PC-9 (cell line): ENCODE measurements around the gene CLEC16A. TPM values are rescaled to one million over a fixed set of nuclear protein-coding genes. Genes with fewer than 3 reads are reported as not detected.

Source experiments
- BruUV-seq: library from RNA; stranded (reverse); fragments of 400-500 nt; replicated peaks from 2 replicates; lab custom pipeline; 2021; lab: Mats Ljungman, UMichigan
- CTCF ChIA-PET: fragments of 300-600 bp; sonication (Branson Sonifier 250); formaldehyde crosslinking; loops from one replicate; lab custom pipeline; 2022; ENCODE audit warnings: antibody characterized with exemption; lab: Charles Lee
- POLR2A ChIA-PET: fragments of 300-600 bp; sonication (Branson Sonifier 250); formaldehyde crosslinking; loops from one replicate; lab custom pipeline; 2022; ENCODE audit warnings: antibody characterized with exemption; ENCODE audit not compliant: unreplicated experiment; lab: Charles Lee
- DNase-seq, 2 experiments: peaks; one replicate each; pipeline versions ENCODE4 v3.0.0 to v3.0.0-alpha.2; 2015 to 2022; ENCODE audit warnings: mixed read lengths in 1 of 2
- H2AFZ ChIP-seq: fragments of 200-600 bp; sonication (generic); 2 replicates; pipeline ENCODE4 v1.8.1; 2017; ENCODE audit warnings: antibody characterized with exemption
- H3F3A ChIP-seq: fragments of 200-600 bp; sonication (generic); 2 replicates; pipeline ENCODE4 v1.8.1; 2017; ENCODE audit warnings: antibody characterized with exemption, mild to moderate bottlenecking, low read depth; ENCODE audit not compliant: insufficient read depth
- H3K27ac ChIP-seq: fragments of 200-600 bp; sonication (generic); 2 replicates; pipeline ENCODE4 v1.6.1; 2016; ENCODE audit warnings: mixed run types
- H3K27me3 ChIP-seq: fragments of 200-600 bp; sonication (generic); 2 replicates; pipeline ENCODE4 v1.6.1; 2016; ENCODE audit warnings: low read depth, mixed run types; ENCODE audit not compliant: insufficient read depth
- H3K36me3 ChIP-seq: fragments of 200-600 bp; sonication (generic); 2 replicates; pipeline ENCODE4 v1.6.1; 2016; ENCODE audit warnings: low read depth, mixed run types
- H3K4me1 ChIP-seq: fragments of 200-600 bp; sonication (generic); replicated peaks from 2 replicates; pipeline ENCODE4 v1.6.1; 2016; ENCODE audit warnings: mixed run types; ENCODE audit not compliant: insufficient read depth
- H3K4me2 ChIP-seq: fragments of 200-600 bp; sonication (generic); 2 replicates; pipeline ENCODE4 v1.6.1; 2017; ENCODE audit warnings: mixed run types
- H3K4me3 ChIP-seq: fragments of 200-600 bp; sonication (generic); 2 replicates; pipeline ENCODE4 v1.6.1; 2016; ENCODE audit warnings: mixed run types
- H3K79me2 ChIP-seq: fragments of 200-600 bp; sonication (generic); 2 replicates; pipeline ENCODE4 v1.6.1; 2017; ENCODE audit warnings: low read depth, mixed run types
- H3K9me2 ChIP-seq: fragments of 200-600 bp; sonication (generic); 2 replicates; pipeline ENCODE4 v1.8.1; 2017; ENCODE audit warnings: mild to moderate bottlenecking; ENCODE audit not compliant: insufficient read depth
- H3K9me3 ChIP-seq: fragments of 200-600 bp; sonication (generic); 2 replicates; pipeline ENCODE4 v1.8.1; 2016; ENCODE audit warnings: low read depth; ENCODE audit not compliant: insufficient read depth
- H4K20me1 ChIP-seq: fragments of 200-600 bp; sonication (generic); 2 replicates; pipeline ENCODE4 v1.8.1; 2017; ENCODE audit not compliant: insufficient read depth
- CTCF ChIP-seq: fragments of 200-600 bp; sonication (generic); conservative IDR thresholded peaks from 2 replicates; pipeline ENCODE4 v1.6.1; 2017; ENCODE audit warnings: mixed run types, antibody characterized with exemption, mild to moderate bottlenecking, moderate library complexity
- EZH2 ChIP-seq: fragments of 200-600 bp; sonication (generic); IDR thresholded peaks from 2 replicates; pipeline ENCODE4 v1.8.0; 2017; ENCODE audit warnings: antibody characterized with exemption, low read depth
- intact Hi-C: fragments of 100-400 bp; cut with micrococcal nuclease; formaldehyde crosslinking; loops from one replicate; pipeline ENCODE4 v1.10.0; 2022; ENCODE audit not compliant: unreplicated experiment
- total RNA-seq: library from RNA; stranded (reverse); gene quantifications from 2 replicates; pipeline ENCODE4 v1.2.3, GENCODE V29; 2021

Gene CLEC16A
- total RNA-seq, 1 experiment from 2014 or later, result 34.9 TPM

- ChIA-PET CTCF (interaction anchor here (0.7 kb wide), 1 partner anchor 135 kb away, joined by 10 read pairs; no protein-coding TSS in a partner anchor), POLR2A (interaction anchor here (0.6 kb wide), 1 partner anchor 148 kb away, joined by 12 read pairs; no protein-coding TSS in a partner anchor)
- Histone ChIP-seq H3K4me1 (no peaks in the 10 kb centered on the region), H2AFZ (no peak overlapping the region), H3K27me3 (no peaks in the 10 kb centered on the region), H3K4me2 (no peak overlapping the region), H3K36me3 (no peaks in the 10 kb centered on the region), H3K79me2 (no peaks in the 10 kb centered on the region), H4K20me1 (no peaks in the 10 kb centered on the region), H3K27ac (no peak overlapping the region), H3K4me3 (no peak overlapping the region), H3K9me3 (no peaks in the 10 kb centered on the region), H3K9me2 (no peaks in the 10 kb centered on the region), H3F3A (no peaks in the 10 kb centered on the region)
- no peak for DNase-seq
- intact Hi-C loops, result no loop called here
- TF ChIP-seq EZH2, result no peak
- TF ChIP-seq CTCF, result no peak
- BruUV-seq, result no TSS peak
These were observed 239.6 kb downstream of the CLEC16A start for GRCh38 chr16:11183951-11184350.

GRCh38 chr16:11187522-11188023 lies 243.2 kb downstream of the CLEC16A start:
- no peak overlapping the region for H2AFZ ChIP-seq
- intact Hi-C loops, result no loop called here
- H3K36me3 ChIP-seq, result no peaks in the 10 kb centered on the region
- TF ChIP-seq CTCF (no peak), EZH2 (no peak)
- no peaks in the 10 kb centered on the region for H3K79me2 ChIP-seq
- no peak for DNase-seq
- no peaks in the 10 kb centered on the region for H3K9me3 ChIP-seq
- no peak overlapping the region for H3K4me3 ChIP-seq
- no peaks in the 10 kb centered on the region for H3F3A ChIP-seq
- H3K4me2 ChIP-seq, result no peak overlapping the region
- H3K27ac ChIP-seq, result no peak overlapping the region
- H3K4me1 ChIP-seq, result 0 out of 2 replicates have a peak, but pooled peaks cover 10% of the 10 kb centered on the region
- H3K9me2 ChIP-seq, result no peaks in the 10 kb centered on the region
- no peaks in the 10 kb centered on the region for H3K27me3 ChIP-seq
- no peaks in the 10 kb centered on the region for H4K20me1 ChIP-seq
- ChIA-PET POLR2A (no interaction called here), CTCF (no interaction called here)
- no TSS peak for BruUV-seq

GRCh38 chr16:11188801-11189740 lies 244.7 kb downstream of the CLEC16A start:
- Histone ChIP-seq H4K20me1 (no peaks in the 10 kb centered on the region), H3K4me1 (0 out of 2 replicates have a peak, but pooled peaks cover 10% of the 10 kb centered on the region), H3K4me3 (no peak overlapping the region), H3K27me3 (no peaks in the 10 kb centered on the region), H3K27ac (no peak overlapping the region), H3K9me3 (no peaks in the 10 kb centered on the region), H3K36me3 (no peaks in the 10 kb centered on the region), H3K9me2 (no peaks in the 10 kb centered on the region), H3K79me2 (no peaks in the 10 kb centered on the region), H2AFZ (no peak overlapping the region), H3K4me2 (no peak overlapping the region), H3F3A (no peaks in the 10 kb centered on the region)
- POLR2A ChIA-PET, result no interaction called here
- TF ChIP-seq CTCF (no peak), EZH2 (no peak)
- intact Hi-C loops, result no loop called here
- CTCF ChIA-PET, result no interaction called here
- no TSS peak for BruUV-seq
- no peak for DNase-seq
